Smooth muscle cell (in vitro differentiated cells): Measurements from ENCODE around the gene SLC44A4. TPM values are rescaled to one million over a fixed set of nuclear protein-coding genes. Genes with fewer than 3 reads are reported as not detected.
"Not testable (repeated sequence)": the region's sequence is repeated elsewhere in the genome, so short reads cannot be mapped to it uniquely, and the experiment has no call there.

ENCODE experiments used
- DNase-seq: peaks from one replicate; lab custom pipeline; 2025; ENCODE audit not compliant: unreplicated experiment; lab: John Stamatoyannopoulos, UW
- H2AFZ ChIP-seq: fragments of 200-600 bp; sonication (generic); 2 replicates; pipeline ENCODE4 v1.6.0; 2016; ENCODE audit warnings: antibody characterized with exemption, low read depth, mild to moderate bottlenecking
- H3F3A ChIP-seq: fragments of 200-600 bp; sonication (generic); 2 replicates; pipeline ENCODE4 v1.6.0; 2017; ENCODE audit warnings: antibody characterized with exemption, low read depth
- H3K27ac ChIP-seq: fragments of 200-600 bp; sonication (generic); 2 replicates; pipeline ENCODE4 v1.5.1; 2016; ENCODE audit warnings: low read depth, mild to moderate bottlenecking
- H3K27me3 ChIP-seq: fragments of 200-600 bp; sonication (generic); 2 replicates; pipeline ENCODE4 v1.6.1; 2016; ENCODE audit warnings: low read depth, mild to moderate bottlenecking
- H3K36me3 ChIP-seq: fragments of 200-600 bp; sonication (generic); 2 replicates; pipeline ENCODE4 v1.5.1; 2016; ENCODE audit warnings: low read depth
- H3K4me1 ChIP-seq: fragments of 200-600 bp; sonication (generic); 2 replicates; pipeline ENCODE4 v1.5.1; 2016; ENCODE audit warnings: low read depth
- H3K4me2 ChIP-seq: fragments of 200-600 bp; sonication (generic); 2 replicates; pipeline ENCODE4 v1.6.0; 2016; ENCODE audit warnings: mild to moderate bottlenecking
- H3K4me3 ChIP-seq: fragments of 200-600 bp; sonication (generic); 2 replicates; pipeline ENCODE4 v1.5.1; 2016; ENCODE audit warnings: mild to moderate bottlenecking
- H3K79me2 ChIP-seq: fragments of 200-600 bp; sonication (generic); 2 replicates; pipeline ENCODE4 v1.6.0; 2016; ENCODE audit warnings: low read depth, mild to moderate bottlenecking
- H3K9ac ChIP-seq: fragments of 200-600 bp; sonication (generic); 2 replicates; pipeline ENCODE4 v1.6.0; 2016; ENCODE audit warnings: low read depth
- H3K9me3 ChIP-seq: fragments of 200-600 bp; sonication (generic); replicated peaks from 2 replicates; pipeline ENCODE4 v1.5.1; 2016; ENCODE audit warnings: low read depth
- H4K20me1 ChIP-seq: fragments of 200-600 bp; sonication (generic); 2 replicates; pipeline ENCODE4 v1.6.0; 2016; ENCODE audit warnings: low read depth
- WGBS: methylation state at CpG from one replicate; pipeline ENCODE4 v1.1.7; 2016; ENCODE audit warnings: low lambda C conversion rate; 5-methylcytosine and 5-hydroxymethylcytosine counted together
- polyA plus RNA-seq: library from polyadenylated mRNA; unstranded; fragments of >200 nt; fragmentation: Nextera tagmentation; extraction: Ambion mirVana; gene quantifications from 2 replicates; pipeline ENCODE4 v1.2.1, GENCODE V29; 2016
- total RNA-seq: library from RNA; depleted of rRNA; stranded (reverse); fragments of >200 nt; gene quantifications from 2 replicates; pipeline ENCODE4 v1.2.3, GENCODE V29; 2014
- TF ChIP-seq, protein P1 (sequence below): fragments of 200-600 bp; sonication (generic); IDR thresholded peaks from 2 replicates; pipeline ENCODE4 v1.5.1; 2017; ENCODE audit warnings: borderline replicate concordance, mild to moderate bottlenecking, antibody characterized with exemption; ENCODE audit not compliant: insufficient read depth, poor library complexity, severe bottlenecking

Gene SLC44A4
- total and polyA plus RNA-seq, 2 experiments from 2014 or later = 0.30 to 0.85 TPM

DNA sequence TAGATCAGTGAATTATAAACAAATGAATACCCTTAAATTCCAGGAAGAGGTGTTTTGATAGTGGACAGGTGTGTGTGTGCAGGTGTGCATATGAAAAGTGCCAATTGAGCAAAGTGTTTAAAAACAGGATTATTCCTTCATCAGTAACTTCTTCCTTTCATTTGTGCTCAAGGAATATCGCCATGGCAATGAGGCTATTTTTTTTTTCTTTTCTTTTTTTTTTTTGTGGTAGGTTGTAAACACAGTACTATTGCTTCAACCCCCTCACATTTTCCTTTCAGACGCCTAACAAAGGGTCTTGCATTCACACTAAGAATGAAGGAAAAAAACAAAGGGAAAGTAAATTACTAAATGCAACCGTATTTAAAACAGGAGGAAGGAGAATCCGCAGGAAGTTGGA is 53.2 kb downstream of the SLC44A4 start:
- H3K9ac ChIP-seq = peak overlapping the region; percentile 46

DNA sequence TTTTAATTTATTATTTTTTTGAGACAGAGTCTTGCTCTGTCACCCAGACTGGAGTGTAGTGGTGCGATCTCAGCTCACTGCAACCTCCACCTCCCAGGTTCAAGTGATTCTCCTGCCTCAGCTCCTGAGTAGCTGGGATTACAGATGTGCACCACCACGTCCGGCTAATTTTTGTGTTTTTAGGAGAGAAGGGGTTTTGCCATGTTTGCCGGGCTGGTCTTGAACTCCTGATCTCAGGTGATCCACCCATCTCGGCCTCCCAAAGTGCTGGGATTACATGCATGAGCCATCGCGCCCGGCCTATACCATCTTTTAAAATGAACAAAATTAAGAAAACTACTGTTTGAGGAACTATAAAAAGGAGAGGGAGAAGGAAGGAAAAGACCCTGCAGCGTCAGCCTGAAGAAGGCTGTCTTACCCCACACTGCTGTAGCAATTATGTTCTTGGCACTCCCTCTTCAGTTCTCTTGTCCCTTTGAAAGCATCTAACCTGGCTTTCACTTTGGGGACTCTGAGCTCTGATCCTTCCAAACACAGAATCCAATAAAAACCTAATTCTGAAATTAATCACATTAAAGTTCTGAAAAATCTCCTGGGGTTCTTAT is 55.1 kb downstream of the SLC44A4 start:
- not testable (repeated sequence) for DNase-seq, H3K36me3 ChIP-seq, H3K79me2 ChIP-seq, H4K20me1 ChIP-seq, H3K9ac ChIP-seq, H3K9me3 ChIP-seq, H3K4me3 ChIP-seq, H2AFZ ChIP-seq, H3K27me3 ChIP-seq
- Histone ChIP-seq H3F3A (peaks cover 18% of the 10 kb centered on the region), H3K4me1 (peaks cover 14% of the 10 kb centered on the region), H3K4me2 (peak overlapping the region; percentile 86), H3K27ac (peak overlapping the region; percentile 83)
- WGBS = 97% methylated on average over 9 of the region's 9 CpGs

More for the DNA sequence above, 53.2 kb downstream of the SLC44A4 start:
- peaks cover 7% of the 10 kb centered on the region for H3K79me2 ChIP-seq
- H3F3A ChIP-seq = peaks cover 12% of the 10 kb centered on the region
- H3K4me3 ChIP-seq = no peak overlapping the region
- no peaks in the 10 kb centered on the region for H3K27me3 ChIP-seq
- H3K9me3 ChIP-seq = no peaks in the 10 kb centered on the region
- peak overlapping the region; percentile 57 for H3K27ac ChIP-seq
- no peak for DNase-seq
- H3K4me1 ChIP-seq = peaks cover 14% of the 10 kb centered on the region
- TF ChIP-seq, protein P1, sequence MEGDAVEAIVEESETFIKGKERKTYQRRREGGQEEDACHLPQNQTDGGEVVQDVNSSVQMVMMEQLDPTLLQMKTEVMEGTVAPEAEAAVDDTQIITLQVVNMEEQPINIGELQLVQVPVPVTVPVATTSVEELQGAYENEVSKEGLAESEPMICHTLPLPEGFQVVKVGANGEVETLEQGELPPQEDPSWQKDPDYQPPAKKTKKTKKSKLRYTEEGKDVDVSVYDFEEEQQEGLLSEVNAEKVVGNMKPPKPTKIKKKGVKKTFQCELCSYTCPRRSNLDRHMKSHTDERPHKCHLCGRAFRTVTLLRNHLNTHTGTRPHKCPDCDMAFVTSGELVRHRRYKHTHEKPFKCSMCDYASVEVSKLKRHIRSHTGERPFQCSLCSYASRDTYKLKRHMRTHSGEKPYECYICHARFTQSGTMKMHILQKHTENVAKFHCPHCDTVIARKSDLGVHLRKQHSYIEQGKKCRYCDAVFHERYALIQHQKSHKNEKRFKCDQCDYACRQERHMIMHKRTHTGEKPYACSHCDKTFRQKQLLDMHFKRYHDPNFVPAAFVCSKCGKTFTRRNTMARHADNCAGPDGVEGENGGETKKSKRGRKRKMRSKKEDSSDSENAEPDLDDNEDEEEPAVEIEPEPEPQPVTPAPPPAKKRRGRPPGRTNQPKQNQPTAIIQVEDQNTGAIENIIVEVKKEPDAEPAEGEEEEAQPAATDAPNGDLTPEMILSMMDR = no peak
- no peak overlapping the region for H3K4me2 ChIP-seq
- peaks cover 5% of the 10 kb centered on the region for H4K20me1 ChIP-seq
- no peaks in the 10 kb centered on the region for H3K36me3 ChIP-seq
- H2AFZ ChIP-seq = no peak overlapping the region
- 56% methylated on average over 4 of the region's 4 CpGs for WGBS

DNA sequence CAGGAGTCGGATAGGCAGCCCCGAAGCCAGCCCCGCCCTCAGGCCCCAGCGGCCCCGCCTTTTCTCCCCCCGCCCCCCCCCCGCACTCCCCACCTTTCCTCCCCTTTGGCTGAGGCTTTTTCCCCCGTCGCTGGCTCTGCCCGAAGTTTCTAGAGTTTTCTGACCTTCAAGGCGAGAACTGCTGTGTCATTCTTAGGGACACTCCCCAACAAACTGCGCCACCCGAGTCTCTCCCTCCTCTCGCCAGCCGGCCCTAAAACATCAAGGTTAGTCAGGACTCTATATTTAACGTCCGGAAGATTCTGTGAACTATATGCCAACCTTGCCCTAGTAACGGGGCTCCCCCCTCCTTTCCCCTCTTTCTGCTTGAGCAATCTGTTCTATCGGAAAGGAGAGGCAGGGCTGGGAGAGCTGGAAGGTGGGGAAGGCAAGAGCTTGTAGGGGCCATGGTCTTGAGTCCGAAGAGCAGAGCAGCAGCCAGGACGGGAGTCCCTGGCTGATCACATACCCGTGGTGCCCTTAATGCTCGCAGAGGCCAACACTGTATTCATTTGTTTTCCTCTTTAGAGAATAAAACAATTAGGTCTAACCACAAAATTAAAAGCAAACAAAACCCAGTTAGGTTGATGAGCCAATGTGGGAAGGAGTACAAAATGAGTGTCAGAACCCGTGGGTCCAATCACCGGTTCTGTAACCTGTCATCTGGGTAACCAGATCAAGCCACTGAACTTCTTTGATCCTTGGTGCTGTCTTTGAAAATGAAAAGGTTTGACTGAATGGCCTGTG is 56.6 kb downstream of the SLC44A4 start:
- H2AFZ ChIP-seq = no peak overlapping the region
- no peaks in the 10 kb centered on the region for H3K36me3 ChIP-seq
- 6% methylated on average over 17 of the region's 25 CpGs for WGBS
- peaks cover 14% of the 10 kb centered on the region for H3K79me2 ChIP-seq
- DNase-seq = peak; percentile 38
- no peaks in the 10 kb centered on the region for H3K27me3 ChIP-seq
- H3K9ac ChIP-seq = peak overlapping the region; percentile 82
- H3K4me1 ChIP-seq = peaks cover 22% of the 10 kb centered on the region
- H3K9me3 ChIP-seq = no peaks in the 10 kb centered on the region
- H3K27ac ChIP-seq = peak overlapping the region; percentile 83
- peak overlapping the region; percentile 64 for H3K4me3 ChIP-seq
- TF ChIP-seq, protein P1 = no peak
- H4K20me1 ChIP-seq = peaks cover 4% of the 10 kb centered on the region
- H3F3A ChIP-seq = peaks cover 21% of the 10 kb centered on the region
- H3K4me2 ChIP-seq = peak overlapping the region; percentile 86

DNA sequence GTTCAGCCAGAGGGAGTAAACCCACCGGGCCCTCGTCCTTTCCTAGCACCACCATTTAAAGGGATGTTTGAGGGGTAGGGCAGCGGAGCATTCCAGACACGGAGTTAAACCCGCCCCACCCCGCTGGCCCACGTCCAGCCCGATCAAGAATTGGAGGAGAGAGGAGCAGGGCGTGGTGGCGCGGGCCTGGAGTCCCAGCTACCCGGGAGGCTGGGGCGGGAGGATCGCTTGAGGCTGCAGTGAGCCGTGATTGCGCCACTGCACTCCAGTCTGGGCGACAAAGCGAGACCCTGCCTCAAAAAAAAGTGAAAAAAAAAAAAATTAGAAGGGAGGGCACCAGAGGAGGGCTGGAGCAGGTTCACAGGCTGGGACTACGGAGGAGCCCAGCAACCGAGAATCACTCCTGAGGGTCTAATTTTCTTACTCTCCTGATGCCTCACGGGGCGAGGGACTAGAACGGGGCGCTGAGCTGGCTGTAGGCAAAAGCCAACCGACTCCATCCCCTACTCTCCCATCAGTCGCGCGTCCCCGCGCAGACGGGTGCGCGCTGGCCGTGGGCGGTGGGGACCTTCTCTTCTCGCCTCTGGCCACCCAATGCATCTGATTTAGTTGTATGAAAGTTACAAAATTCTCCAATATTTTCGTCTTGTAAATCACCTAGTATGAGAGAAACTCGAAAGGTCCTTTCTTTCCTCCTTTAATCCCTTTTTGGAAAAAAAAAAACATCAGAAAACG is 57.3 kb downstream of the SLC44A4 start:
- H3K27ac ChIP-seq = peak overlapping the region; percentile 83
- peak overlapping the region; percentile 82 for H3K9ac ChIP-seq
- no peaks in the 10 kb centered on the region for H3K27me3 ChIP-seq
- H3K4me2 ChIP-seq = peak overlapping the region; percentile 86
- H2AFZ ChIP-seq = peak overlapping the region; percentile 62
- no peaks in the 10 kb centered on the region for H3K9me3 ChIP-seq
- H3K4me1 ChIP-seq = peaks cover 18% of the 10 kb centered on the region
- peaks cover 4% of the 10 kb centered on the region for H4K20me1 ChIP-seq
- H3K79me2 ChIP-seq = peaks cover 14% of the 10 kb centered on the region
- no peaks in the 10 kb centered on the region for H3K36me3 ChIP-seq
- H3F3A ChIP-seq = peaks cover 17% of the 10 kb centered on the region
- WGBS = 5% methylated on average over 39 of the region's 39 CpGs
- peak; percentile 28 for DNase-seq
- H3K4me3 ChIP-seq = peak overlapping the region; percentile 64
- TF ChIP-seq, protein P1 = no peak

DNA sequence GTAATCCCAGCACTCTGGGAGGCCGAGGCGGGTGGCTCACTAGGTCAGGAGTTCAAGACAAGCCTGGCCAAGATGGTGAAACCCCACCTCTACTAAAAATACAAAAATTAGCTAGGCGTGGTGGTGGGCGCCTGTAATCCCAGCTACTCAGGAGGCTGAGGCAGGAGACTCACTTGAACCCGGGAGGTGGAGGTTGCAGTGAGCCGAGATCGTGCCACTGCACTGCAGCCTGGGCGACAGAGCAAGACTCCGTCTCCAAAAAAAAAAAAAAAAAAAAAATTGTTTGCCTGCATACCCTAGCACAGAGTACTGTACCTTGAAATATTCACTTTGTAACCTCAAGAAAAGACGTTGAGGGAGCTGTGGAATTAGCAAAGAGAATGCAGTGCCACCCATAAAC is 58.4 kb downstream of the SLC44A4 start:
- WGBS = 95% methylated on average over 10 of the region's 10 CpGs

More for the DNA sequence above, 58.4 kb downstream of the SLC44A4 start:
- Histone ChIP-seq H3K4me2 (peak overlapping the region; percentile 86), H3K4me1 (peaks cover 13% of the 10 kb centered on the region), H3K79me2 (peaks cover 14% of the 10 kb centered on the region)
- H3K9ac ChIP-seq, H2AFZ ChIP-seq, H3K27ac ChIP-seq, H3K27me3 ChIP-seq, H3K36me3 ChIP-seq, DNase-seq, H3K9me3 ChIP-seq, H3F3A ChIP-seq, H3K4me3 ChIP-seq, H4K20me1 ChIP-seq: not testable (repeated sequence)
